H9 (cell line): ENCODE results near the gene MPZL1. TPM values are rescaled to one million over a fixed set of nuclear protein-coding genes. Genes with fewer than 3 reads are reported as not detected.

Source experiments
- DNase-seq: peaks from one replicate; pipeline ENCODE4 v3.0.0-alpha.2; 2017
- H2AFZ ChIP-seq: one replicate; pipeline ENCODE4 v1.6.1; 2013; ENCODE audit warnings: mild to moderate bottlenecking, low read length, control low read depth, moderate library complexity
- H2AK5ac ChIP-seq: 2 replicates; pipeline ENCODE4 v1.6.1; 2013; ENCODE audit warnings: low read length, control low read depth, mixed read lengths; ENCODE audit not compliant: insufficient read length
- H2BK120ac ChIP-seq: one replicate; pipeline ENCODE4 v1.6.1; 2013; ENCODE audit warnings: low read depth, mild to moderate bottlenecking, low read length, control low read depth, inconsistent platforms; ENCODE audit not compliant: poor library complexity, severe bottlenecking
- H2BK12ac ChIP-seq: 2 replicates; pipeline ENCODE4 v1.6.1; 2013; ENCODE audit warnings: low read length, control low read depth, mixed read lengths, low read depth; ENCODE audit not compliant: insufficient read length
- H2BK15ac ChIP-seq: 2 replicates; pipeline ENCODE4 v1.6.1; 2013; ENCODE audit warnings: low read depth, low read length, control low read depth
- H2BK20ac ChIP-seq: one replicate; pipeline ENCODE4 v1.6.1; 2013; ENCODE audit warnings: low read depth, mild to moderate bottlenecking, low read length, control low read depth, inconsistent platforms; ENCODE audit not compliant: poor library complexity, severe bottlenecking
- H2BK5ac ChIP-seq: 2 replicates; pipeline ENCODE4 v1.6.1; 2013; ENCODE audit warnings: low read length, control low read depth, mixed read lengths; ENCODE audit not compliant: insufficient read length
- H3K14ac ChIP-seq: 2 replicates; pipeline ENCODE4 v1.6.1; 2013; ENCODE audit warnings: low read length, control low read depth; ENCODE audit not compliant: insufficient read depth
- H3K18ac ChIP-seq: 2 replicates; pipeline ENCODE4 v1.6.1; 2013; ENCODE audit warnings: low read depth, mild to moderate bottlenecking, mixed read lengths, low read length, control low read depth; ENCODE audit not compliant: insufficient read length
- H3K23ac ChIP-seq: 2 replicates; pipeline ENCODE4 v1.6.1; 2013; ENCODE audit warnings: low read length, control low read depth, mixed read lengths, low read depth; ENCODE audit not compliant: insufficient read length
- H3K23me2 ChIP-seq: 2 replicates; pipeline ENCODE4 v1.6.1; 2013; ENCODE audit warnings: low read depth, mild to moderate bottlenecking, mixed read lengths, low read length, control low read depth; ENCODE audit not compliant: insufficient read length, poor library complexity, severe bottlenecking
- H3K27ac ChIP-seq: 2 replicates; pipeline ENCODE4 v1.5.1; 2013; ENCODE audit warnings: low read length, control low read depth, mixed read lengths, low read depth; ENCODE audit not compliant: insufficient read length
- H3K27me3 ChIP-seq: 2 replicates; pipeline ENCODE4 v1.6.1; 2013; ENCODE audit warnings: low read length, control low read depth, inconsistent platforms; ENCODE audit not compliant: insufficient read depth
- H3K4ac ChIP-seq: 2 replicates; pipeline ENCODE4 v1.6.1; 2013; ENCODE audit warnings: low read depth, mild to moderate bottlenecking, control low read depth, inconsistent platforms, low read length, moderate library complexity
- H3K4me1 ChIP-seq: 2 replicates; pipeline ENCODE4 v1.6.1; 2013; ENCODE audit warnings: low read length, control low read depth, inconsistent platforms; ENCODE audit not compliant: insufficient read depth
- H3K4me2 ChIP-seq: 2 replicates; pipeline ENCODE4 v1.6.1; 2013; ENCODE audit warnings: low read length, control low read depth, mixed read lengths; ENCODE audit not compliant: insufficient read length, insufficient read depth
- H3K56ac ChIP-seq: 2 replicates; pipeline ENCODE4 v1.6.1; 2013; ENCODE audit warnings: low read depth, mild to moderate bottlenecking, mixed read lengths, low read length, control low read depth; ENCODE audit not compliant: insufficient read length
- H3K79me1 ChIP-seq: 2 replicates; pipeline ENCODE4 v1.6.1; 2013; ENCODE audit warnings: low read depth, mild to moderate bottlenecking, moderate library complexity, low read length, control low read depth, inconsistent platforms; ENCODE audit not compliant: insufficient read depth, poor library complexity, severe bottlenecking
- H3K79me2 ChIP-seq: 2 replicates; pipeline ENCODE4 v1.6.1; 2013; ENCODE audit warnings: low read length, control low read depth, inconsistent platforms; ENCODE audit not compliant: insufficient read depth
- H3K9ac ChIP-seq: 2 replicates; pipeline ENCODE4 v1.6.1; 2013; ENCODE audit warnings: low read length, control low read depth, mixed read lengths; ENCODE audit not compliant: insufficient read length; ENCODE audit errors: extremely low read depth
- H3K9me3 ChIP-seq: one replicate; pipeline ENCODE4 v1.6.1; 2013; ENCODE audit warnings: low read depth, low read length, inconsistent platforms; ENCODE audit not compliant: control insufficient read depth
- H3T11ph ChIP-seq: one replicate; pipeline ENCODE4 v1.6.1; 2013; ENCODE audit warnings: mild to moderate bottlenecking, low read length, control low read depth, inconsistent platforms
- H4K20me1 ChIP-seq: one replicate; pipeline ENCODE4 v1.6.1; 2013; ENCODE audit not compliant: control insufficient read depth, insufficient read length, insufficient read depth
- H4K5ac ChIP-seq: 2 replicates; pipeline ENCODE4 v1.6.1; 2013; ENCODE audit warnings: low read depth, mild to moderate bottlenecking, mixed read lengths, low read length, control low read depth; ENCODE audit not compliant: insufficient read length
- H4K8ac ChIP-seq: replicated peaks from 2 replicates; pipeline ENCODE4 v1.6.1; 2013; ENCODE audit warnings: low read length, control low read depth, mixed read lengths, low read depth; ENCODE audit not compliant: insufficient read length
- H4K91ac ChIP-seq: 2 replicates; pipeline ENCODE4 v1.6.1; 2013; ENCODE audit warnings: low read depth, mild to moderate bottlenecking, moderate library complexity, mixed read lengths, low read length, control low read depth; ENCODE audit not compliant: insufficient read length
- H3K27ac Mint-ChIP-seq, 3 experiments: 2 replicates in 2 of 3; 3 replicates in 1 of 3; pipeline ENCODE4 v1.8.0; 2020 to 2021; ENCODE audit warnings: mixed read lengths in 3 of 3, mild to moderate bottlenecking in 1 of 3, moderate library complexity in 1 of 3
- H3K27me3 Mint-ChIP-seq: 2 replicates; pipeline ENCODE4 v1.8.0; 2021; ENCODE audit warnings: low read depth, mild to moderate bottlenecking, moderate library complexity, mixed read lengths
- H3K36me3 Mint-ChIP-seq, 3 experiments: 2 replicates in 2 of 3; 3 replicates in 1 of 3; pipeline ENCODE4 v1.8.0; 2020 to 2021; ENCODE audit warnings: low read depth in 3 of 3, mixed read lengths in 3 of 3; ENCODE audit not compliant: insufficient read depth in 1 of 3
- H3K4me1 Mint-ChIP-seq, 2 experiments: 2 replicates each; pipeline ENCODE4 v1.8.0; 2020; ENCODE audit warnings: mixed read lengths in 2 of 2
- H3K4me3 Mint-ChIP-seq, 2 experiments: 2 replicates in 1 of 2; 3 replicates in 1 of 2; pipeline ENCODE4 v1.8.0; 2020 to 2021; ENCODE audit warnings: mild to moderate bottlenecking in 2 of 2, mixed read lengths in 2 of 2, moderate library complexity in 1 of 2
- H3K9me3 Mint-ChIP-seq, 2 experiments: 2 replicates in 1 of 2; 3 replicates in 1 of 2; pipeline ENCODE4 v1.8.0; 2020; ENCODE audit warnings: mild to moderate bottlenecking in 2 of 2, mixed read lengths in 2 of 2, moderate library complexity in 1 of 2
- CTCF ChIP-seq: fragments of 200-600 bp; sonication (generic); conservative IDR thresholded peaks from 3 replicates; pipeline ENCODE4 v1.8.0; 2021; ENCODE audit warnings: antibody characterized with exemption, mild to moderate bottlenecking
- WGBS: extraction: QIAGEN DNeasy Blood & Tissue Kit; methylation state at CpG from one replicate; pipeline ENCODE4 v1.1.7; 2013; ENCODE audit warnings: missing lambda C conversion rate, low lambda C conversion rate, mixed read lengths; ENCODE audit not compliant: insufficient read length; ENCODE audit errors: extremely low coverage; 5-methylcytosine and 5-hydroxymethylcytosine counted together
- total RNA-seq: library from RNA; stranded (reverse); gene quantifications from 2 replicates; pipeline ENCODE4 v1.2.1, GENCODE V29; 2021

Gene MPZL1
- total RNA-seq, 1 experiment from 2014 or later: 60.7 TPM

- no peak for TF ChIP-seq CTCF
- H3K9me3 ChIP-seq: no peaks in the 10 kb centered on the region
- Mint-ChIP-seq H3K27me3 (no peaks in the 10 kb centered on the region), H3K4me3 (no peak overlapping the region), H3K27ac (no peak overlapping the region), H3K4me1 (peaks cover 14 to 31% of the 10 kb centered on the region in 2 experiments), H3K9me3 (no peaks in the 10 kb centered on the region), H3K36me3 (peaks cover 18 to 35% (median 26%) of the 10 kb centered on the region in 3 experiments; a peak in 6 of 7 replicates)
- H3K79me1 ChIP-seq: no peaks in the 10 kb centered on the region
- H3K14ac ChIP-seq: no peak overlapping the region
- H3K18ac ChIP-seq: no peak overlapping the region
- H2AK5ac ChIP-seq: no peak overlapping the region
- no peaks in the 10 kb centered on the region for H4K20me1 ChIP-seq
- H3K56ac ChIP-seq: no peak overlapping the region
- no peaks in the 10 kb centered on the region for H3K23me2 ChIP-seq
- H3K23ac ChIP-seq: no peak overlapping the region
- no peak overlapping the region for H2BK12ac ChIP-seq
- no peak overlapping the region for H3K4ac ChIP-seq
- H3K27ac ChIP-seq: no peak overlapping the region
- no peak overlapping the region for H2BK5ac ChIP-seq
- no peak overlapping the region for H2BK20ac ChIP-seq
- WGBS: no CpG with 5 or more reads among the region's 1 CpG
- H3T11ph ChIP-seq: no peak overlapping the region
- no peak for DNase-seq
- no peaks in the 10 kb centered on the region for H3K27me3 ChIP-seq
- peaks cover 12% of the 10 kb centered on the region for H3K4me1 ChIP-seq
- H3K79me2 ChIP-seq: peaks cover 2% of the 10 kb centered on the region; the same call in 1 of the 2 replicates
- H4K5ac ChIP-seq: no peak overlapping the region
- no peak overlapping the region for H3K9ac ChIP-seq
- H3K4me2 ChIP-seq: no peak overlapping the region
- no peak overlapping the region for H4K91ac ChIP-seq
- H2AFZ ChIP-seq: no peak overlapping the region
- no peak overlapping the region for H2BK120ac ChIP-seq
- H2BK15ac ChIP-seq: no peak overlapping the region
- H4K8ac ChIP-seq: no peak overlapping the region
Observed at GRCh38 chr1:167794043-167794442, 72.3 kb downstream of the MPZL1 start.
